HepG2 (cell line): Measurements from ENCODE around the gene ZNF341. TPM values are rescaled to one million over a fixed set of nuclear protein-coding genes. Genes with fewer than 3 reads are reported as not detected.

ENCODE experiments used
- ATF6 ChIP-seq: sonication (generic); formaldehyde crosslinking; conservative IDR thresholded peaks from 2 replicates; pipeline ENCODE4 v1.4.0; 2020; ENCODE audit warnings: missing genetic modification reagents
- BCL6 ChIP-seq: IDR thresholded peaks from 2 replicates; pipeline ENCODE4 v1.6.1; 2016; ENCODE audit warnings: missing genetic modification reagents, missing compliant biosample characterization
- CCAR2 ChIP-seq: fragments of 200-400 bp; formaldehyde crosslinking; optimal IDR thresholded peaks from 2 replicates; pipeline ENCODE3; 2018; ENCODE audit warnings: low read depth, mild to moderate bottlenecking, low read length, moderate library complexity
- ELF4 ChIP-seq: sonication (generic); formaldehyde crosslinking; IDR thresholded peaks from 2 replicates; pipeline ENCODE4 v1.5.0; 2020; ENCODE audit warnings: missing genetic modification reagents, mild to moderate bottlenecking, moderate library complexity, borderline replicate concordance
- ERF ChIP-seq: IDR thresholded peaks from 2 replicates; pipeline ENCODE4 v1.6.1; 2018; ENCODE audit warnings: missing biosample characterization, missing genetic modification reagents
- FOXK2 ChIP-seq: fragments of 450-650 bp; IDR thresholded peaks from 2 replicates; pipeline ENCODE4 v1.6.1; 2016
- GRHL1 ChIP-seq: sonication (generic); formaldehyde crosslinking; conservative IDR thresholded peaks from 2 replicates; pipeline ENCODE4 v1.8.0; 2022; ENCODE audit warnings: missing genetic modification reagents
- IRF2 ChIP-seq: IDR thresholded peaks from 2 replicates; pipeline ENCODE4 v1.6.1; 2018; ENCODE audit warnings: missing genetic modification reagents, missing compliant biosample characterization
- KDM3A ChIP-seq: IDR thresholded peaks from 2 replicates; pipeline ENCODE4 v1.6.1; 2018; ENCODE audit warnings: low read depth, missing compliant biosample characterization
- MEIS1 ChIP-seq: sonication (generic); formaldehyde crosslinking; IDR thresholded peaks from 2 replicates; pipeline ENCODE4 v1.9.0; 2021; ENCODE audit warnings: mild to moderate bottlenecking, missing genetic modification reagents, moderate library complexity, borderline replicate concordance
- NFKBIZ ChIP-seq: IDR thresholded peaks from 2 replicates; pipeline ENCODE4 v1.6.1; 2018; ENCODE audit warnings: missing genetic modification reagents, missing compliant biosample characterization
- PHF5A ChIP-seq: IDR thresholded peaks from one replicate; pipeline ENCODE4 v1.6.1; 2018; ENCODE audit warnings: low read depth, missing genetic modification reagents; ENCODE audit not compliant: unreplicated experiment
- PHF8 ChIP-seq: sonication (generic); formaldehyde crosslinking; IDR thresholded peaks from 2 replicates; pipeline ENCODE4 v1.5.0; 2020; ENCODE audit warnings: missing genetic modification reagents
- SIN3B ChIP-seq: fragments of 150-350 bp; IDR thresholded peaks from 2 replicates; pipeline ENCODE4 v1.6.1; 2014; ENCODE audit warnings: low read length
- SNAPC5 ChIP-seq: sonication (generic); formaldehyde crosslinking; IDR thresholded peaks from 2 replicates; pipeline ENCODE4 v1.8.1; 2023; ENCODE audit warnings: mild to moderate bottlenecking, missing genetic modification reagents, borderline replicate concordance
- SNRNP70 ChIP-seq: fragments of 200-400 bp; formaldehyde crosslinking; IDR thresholded peaks from 2 replicates; pipeline ENCODE4 v1.6.1; 2017; ENCODE audit warnings: mild to moderate bottlenecking, low read depth, low read length, moderate library complexity
- STAG1 ChIP-seq: sonication (generic); formaldehyde crosslinking; IDR thresholded peaks from 2 replicates; pipeline ENCODE4 v1.4.0; 2020; ENCODE audit warnings: missing genetic modification reagents
- ZFP37 ChIP-seq: sonication (generic); formaldehyde crosslinking; IDR thresholded peaks from 2 replicates; pipeline ENCODE4 v1.4.0; 2020; ENCODE audit warnings: missing genetic modification reagents, borderline replicate concordance
- ZFP82 ChIP-seq: sonication (generic); formaldehyde crosslinking; IDR thresholded peaks from 2 replicates; pipeline ENCODE4 v1.5.1; 2020; ENCODE audit warnings: mild to moderate bottlenecking, missing genetic modification reagents, borderline replicate concordance
- ZNF207 ChIP-seq: fragments of 450-650 bp; IDR thresholded peaks from 2 replicates; pipeline ENCODE4 v1.6.1; 2016; ENCODE audit warnings: antibody characterized with exemption, borderline replicate concordance
- ZNF34 ChIP-seq: sonication (generic); formaldehyde crosslinking; IDR thresholded peaks from 2 replicates; pipeline ENCODE4 v1.4.0; 2020; ENCODE audit warnings: mild to moderate bottlenecking, missing genetic modification reagents, borderline replicate concordance
- ZNF350 ChIP-seq: sonication (generic); formaldehyde crosslinking; IDR thresholded peaks from 2 replicates; pipeline ENCODE4 v1.4.0; 2020; ENCODE audit warnings: mild to moderate bottlenecking, low read depth, missing genetic modification reagents, borderline replicate concordance
- polyA plus RNA-seq, 8 experiments: library from polyadenylated mRNA; depleted of rRNA in 3 of 8; stranded (reverse) in 7 of 8; unstranded in 1 of 8; fragments of >200 nt; fragmentation: Illumina TruSeq in 4 of 8; extraction: Trizol in 4 of 8; gene quantifications; 2 replicates each; pipeline versions ENCODE4 v1.2.1 to v1.2.3, GENCODE V29; 2011 to 2016; ENCODE audit warnings: low read depth in 4 of 8, missing spikeins in 1 of 8, mixed read lengths in 1 of 8; ENCODE audit not compliant: insufficient read depth in 1 of 8
- total RNA-seq, 5 experiments: library from RNA; depleted of rRNA; stranded (reverse); fragments of >200 nt; fragmentation: Illumina TruSeq; extraction: Trizol; gene quantifications; 2 replicates each; pipeline ENCODE4 v1.2.3, GENCODE V29; 2016; ENCODE audit warnings: low read depth in 1 of 5
- TF ChIP-seq, protein P1 (sequence below): sonication (generic); formaldehyde crosslinking; IDR thresholded peaks from 2 replicates; pipeline ENCODE4 v1.8.1; 2023; ENCODE audit warnings: mild to moderate bottlenecking, moderate library complexity, missing genetic modification reagents

The ZNF341 gene
- total and polyA plus RNA-seq, 2 of the 13 experiments (the other 11 are each of a cell fraction or from before 2014, with no cell fraction given) = 1.1 to 2.2 TPM

- no peak for TF ChIP-seq GRHL1
- no peak for TF ChIP-seq ZFP37
- peak; percentile 82 for TF ChIP-seq PHF5A (CRISPR knock-in tag)
- peak; percentile 61; the same call in 1 of the 2 replicates for TF ChIP-seq ERF (CRISPR knock-in tag)
- TF ChIP-seq KDM3A (CRISPR knock-in tag) = peak; percentile 60; the same call in 1 of the 2 replicates
- TF ChIP-seq BCL6 (CRISPR knock-in tag) = peak; percentile 72
- TF ChIP-seq STAG1 (CRISPR knock-in tag) = peak; percentile 13; the same call in 1 of the 2 replicates
- peak; percentile 71; the same call in 1 of the 2 replicates for TF ChIP-seq IRF2 (CRISPR knock-in tag)
- TF ChIP-seq ELF4 (CRISPR knock-in tag) = peak; percentile 89
- peak; percentile 60; the same call in 1 of the 2 replicates for TF ChIP-seq NFKBIZ (CRISPR knock-in tag)
- no peak for TF ChIP-seq ZNF207
- TF ChIP-seq, protein P1, sequence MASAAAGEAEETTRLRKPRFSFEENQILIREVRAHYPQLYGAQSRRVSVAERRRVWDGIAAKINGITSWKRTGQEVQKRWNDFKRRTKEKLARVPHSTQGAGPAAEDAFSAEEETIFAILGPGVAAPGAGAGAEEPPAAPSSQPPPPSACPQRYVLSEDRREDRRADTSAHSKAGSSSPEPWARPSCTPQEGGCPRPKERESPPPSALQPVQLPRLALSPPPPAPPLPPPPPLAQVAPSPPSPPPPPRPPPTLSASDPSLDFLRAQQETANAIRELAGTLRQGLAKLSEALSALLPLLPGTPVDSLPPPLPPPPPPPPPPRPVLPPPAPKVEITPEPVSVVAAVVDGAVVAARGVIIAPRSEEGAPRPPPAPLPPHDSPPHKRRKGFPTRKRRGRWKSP (CRISPR knock-in tag) = peak; percentile 16; the same call in 1 of the 2 replicates
- TF ChIP-seq PHF8 (CRISPR knock-in tag) = peak; percentile 49; the same call in 1 of the 2 replicates
- no peak for TF ChIP-seq SNAPC5
- no peak for TF ChIP-seq FOXK2
- TF ChIP-seq SNRNP70 = no peak
- no peak for TF ChIP-seq CCAR2
- TF ChIP-seq ZNF350 = no peak; the same call in 1 of the 2 replicates
- peak; percentile 30; the same call in 1 of the 2 replicates for TF ChIP-seq ATF6 (CRISPR knock-in tag)
- no peak for TF ChIP-seq ZNF34 (CRISPR knock-in tag)
- no peak for TF ChIP-seq ZFP82 (CRISPR knock-in tag)
- TF ChIP-seq MEIS1 = no peak
- TF ChIP-seq SIN3B = no peak
Measured at GRCh38 chr20:33733654-33734576, 2.1 kb downstream of the ZNF341 start (continued).
